Spleen (tissue), 7 donors: Measurements from ENCODE around the gene LRRC47.

Source experiments
- POLR2A ChIP-seq, 3 donors: fragments of 450-650 bp; IDR thresholded peaks; one replicate each; pipeline ENCODE4 v1.5.1; 2017; ENCODE audit warnings: antibody characterized with exemption in 3 of 3, mild to moderate bottlenecking in 1 of 3
- TF ChIP-seq, protein P1 (sequence below), 11 experiments: fragments of 200-600 bp in 7 of 11; fragments of 450-650 bp in 4 of 11; sonication (generic) in 4 of 11; IDR thresholded peaks in 8 of 11; conservative IDR thresholded peaks in 3 of 11; 1 replicate in 7 of 11; 2 replicates in 4 of 11; pipeline versions ENCODE4 v1.4.0 to v1.8.0; 2016 to 2021; ENCODE audit warnings: antibody characterized with exemption in 11 of 11, inconsistent platforms in 4 of 11, mild to moderate bottlenecking in 1 of 11
- donor health status: DM: no; HTN: no; CAD: no; lungs with moderate emphysema.
- donor health status: DM: no; HTN: no; CAD: no.
- donor health status: DM: no; HTN: no; CAD: no.

DNA sequence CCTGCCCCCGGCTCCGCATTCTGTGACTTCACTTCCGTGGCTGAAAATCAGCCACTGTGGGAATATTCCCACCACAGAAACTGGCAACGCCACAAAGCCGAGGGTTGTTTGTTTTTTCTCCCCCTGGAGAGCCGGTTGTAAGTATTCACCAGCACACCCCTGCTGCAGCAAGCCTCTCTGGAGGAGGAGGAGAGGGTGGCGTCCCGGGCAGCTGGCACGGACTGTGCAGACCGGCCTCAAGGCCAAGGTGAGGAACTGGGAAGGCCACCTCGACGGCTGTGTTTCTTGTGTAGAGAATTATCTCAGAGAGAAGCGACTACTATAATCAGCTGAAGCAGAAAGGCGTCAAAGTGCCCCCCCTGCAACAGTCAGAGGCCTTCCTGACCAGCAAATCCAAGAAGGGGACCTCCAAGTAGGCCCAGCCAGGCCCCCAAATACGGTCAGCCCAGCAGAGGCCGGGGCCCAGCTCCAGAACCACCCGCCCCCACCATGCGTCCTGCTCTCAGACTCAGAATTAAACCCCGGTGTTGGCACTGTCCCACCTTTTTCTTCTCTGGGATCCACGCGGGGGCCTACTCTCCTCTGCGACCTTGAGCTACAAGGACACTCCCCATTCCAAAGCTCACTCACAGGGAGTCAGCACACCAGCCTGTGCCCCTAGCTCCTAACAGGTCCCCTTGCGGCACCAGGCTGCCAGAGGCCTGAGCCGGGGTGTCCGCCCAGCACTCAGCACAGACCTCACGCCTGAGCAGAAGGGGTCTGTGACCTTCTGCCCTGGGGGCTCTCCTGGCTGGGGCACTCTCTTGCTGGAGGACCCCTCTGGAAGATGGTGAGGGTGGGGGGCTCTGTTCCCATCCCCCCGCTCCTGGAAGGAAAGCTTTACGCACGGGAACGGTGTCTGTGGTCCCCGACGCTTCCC, 24.9 kb downstream of the LRRC47 start:
- TF ChIP-seq, protein P1, sequence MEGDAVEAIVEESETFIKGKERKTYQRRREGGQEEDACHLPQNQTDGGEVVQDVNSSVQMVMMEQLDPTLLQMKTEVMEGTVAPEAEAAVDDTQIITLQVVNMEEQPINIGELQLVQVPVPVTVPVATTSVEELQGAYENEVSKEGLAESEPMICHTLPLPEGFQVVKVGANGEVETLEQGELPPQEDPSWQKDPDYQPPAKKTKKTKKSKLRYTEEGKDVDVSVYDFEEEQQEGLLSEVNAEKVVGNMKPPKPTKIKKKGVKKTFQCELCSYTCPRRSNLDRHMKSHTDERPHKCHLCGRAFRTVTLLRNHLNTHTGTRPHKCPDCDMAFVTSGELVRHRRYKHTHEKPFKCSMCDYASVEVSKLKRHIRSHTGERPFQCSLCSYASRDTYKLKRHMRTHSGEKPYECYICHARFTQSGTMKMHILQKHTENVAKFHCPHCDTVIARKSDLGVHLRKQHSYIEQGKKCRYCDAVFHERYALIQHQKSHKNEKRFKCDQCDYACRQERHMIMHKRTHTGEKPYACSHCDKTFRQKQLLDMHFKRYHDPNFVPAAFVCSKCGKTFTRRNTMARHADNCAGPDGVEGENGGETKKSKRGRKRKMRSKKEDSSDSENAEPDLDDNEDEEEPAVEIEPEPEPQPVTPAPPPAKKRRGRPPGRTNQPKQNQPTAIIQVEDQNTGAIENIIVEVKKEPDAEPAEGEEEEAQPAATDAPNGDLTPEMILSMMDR (IDR thresholded peaks at IDR 0.05 in 8 of 11, conservative IDR thresholded peaks at IDR 0.05 in 3 of 11), result no peak
- TF ChIP-seq POLR2A (IDR thresholded peaks at IDR 0.05), result no peak
